ENCODE data around the gene SDF2.

SDF2 gene

GRCh38 chr17:28598389-28598788, 63.3 kb downstream of the SDF2 start:
- H3K27me3 ChIP-seq (ENCODE audit: control insufficient read depth, insufficient read depth, low read length) = no peaks in the 10 kb centered on the region
- peaks cover 2% of the 10 kb centered on the region for H3K36me3 ChIP-seq (ENCODE audit: control insufficient read depth, insufficient read depth, low read length)
- H3K4me3 ChIP-seq (ENCODE audit: low read depth, low read length) = peak overlapping the region; percentile 96
- no peaks in the 10 kb centered on the region for H3K9me3 ChIP-seq (ENCODE audit: control insufficient read depth, insufficient read depth, low read length)
- H3K4me1 ChIP-seq (ENCODE audit: control insufficient read depth, insufficient read depth, low read length) = peaks cover 4% of the 10 kb centered on the region
- peak overlapping the region; percentile 97 for H3K9ac ChIP-seq (ENCODE audit: low read depth, low read length)

Measured in iPS-15b (cell line).